H1 (cell line): Measurements from ENCODE around the gene COL4A1. TPM values are rescaled to one million over a fixed set of nuclear protein-coding genes. Genes with fewer than 3 reads are reported as not detected.

Experiments used
- CTCF ChIA-PET: fragments of 300-600 bp; sonication (Branson Sonifier 250); formaldehyde crosslinking; loops from one replicate; lab custom pipeline; 2021; ENCODE audit not compliant: partially characterized antibody; lab: Charles Lee
- POLR2A ChIA-PET: fragments of 300-600 bp; sonication (Branson Sonifier 250); formaldehyde crosslinking; loops from one replicate; lab custom pipeline; 2021; ENCODE audit warnings: inconsistent platforms; ENCODE audit not compliant: partially characterized antibody; lab: Charles Lee
- DNase-seq, 2 experiments: peaks; one replicate each; pipeline versions ENCODE4 v3.0.0 to v3.0.0-alpha.2; 2010 to 2022; ENCODE audit warnings: low spot score in 2 of 2, low read depth in 1 of 2, mixed read lengths in 1 of 2
- FAIRE-seq: peaks from 2 replicates; lab custom pipeline; 2011; peaks lifted over from hg19 to GRCh38; lab: Jason Lieb, UNC
- H2AFZ ChIP-seq: 2 replicates; pipeline ENCODE4 v1.8.1; 2012; ENCODE audit warnings: low read length, inconsistent platforms
- H2AK5ac ChIP-seq: 2 replicates; pipeline ENCODE4 v1.6.1; 2013; ENCODE audit warnings: low read depth, low read length
- H2BK120ac ChIP-seq: replicated peaks from 2 replicates; pipeline ENCODE3; 2013; ENCODE audit warnings: low read depth, low read length, inconsistent platforms
- H2BK12ac ChIP-seq: 2 replicates; pipeline ENCODE4 v1.6.1; 2013; ENCODE audit warnings: low read depth, low read length
- H2BK15ac ChIP-seq: 2 replicates; pipeline ENCODE4 v1.6.1; 2013; ENCODE audit warnings: low read length
- H2BK20ac ChIP-seq: 2 replicates; pipeline ENCODE4 v1.6.1; 2013; ENCODE audit warnings: low read length
- H2BK5ac ChIP-seq: 2 replicates; pipeline ENCODE4 v1.6.1; 2013; ENCODE audit warnings: low read depth, low read length
- H3K14ac ChIP-seq: 2 replicates; pipeline ENCODE4 v1.6.1; 2013; ENCODE audit warnings: inconsistent platforms; ENCODE audit not compliant: insufficient read length
- H3K18ac ChIP-seq: 2 replicates; pipeline ENCODE4 v1.6.1; 2013; ENCODE audit warnings: low read length; ENCODE audit errors: extremely low read depth
- H3K23ac ChIP-seq: 2 replicates; pipeline ENCODE4 v1.6.1; 2013; ENCODE audit warnings: inconsistent platforms; ENCODE audit not compliant: insufficient read length
- H3K23me2 ChIP-seq: 2 replicates; pipeline ENCODE4 v1.6.1; 2013; ENCODE audit warnings: low read depth, low read length
- H3K27ac ChIP-seq: 2 replicates; pipeline ENCODE4 v1.6.1; 2011; ENCODE audit warnings: low read depth, low read length, inconsistent platforms
- H3K27me3 ChIP-seq, 4 experiments: replicated peaks in 1 of 4; 1 replicate in 1 of 4; 2 replicates in 3 of 4; pipeline versions ENCODE4 v1.6.1 to v1.8.1; 2011 to 2013; ENCODE audit warnings: low read length in 3 of 4, mild to moderate bottlenecking in 3 of 4, inconsistent platforms in 2 of 4, mixed read lengths in 2 of 4, moderate library complexity in 1 of 4; ENCODE audit not compliant: control insufficient read depth in 3 of 4, insufficient read depth in 3 of 4; ENCODE audit errors: extremely low read depth in 1 of 4
- H3K36me3 ChIP-seq, 4 experiments: 2 replicates each; pipeline versions ENCODE4 v1.6.1 to v1.8.1; 2011 to 2013; ENCODE audit warnings: mild to moderate bottlenecking in 4 of 4, low read length in 3 of 4, moderate library complexity in 2 of 4, control low read depth in 1 of 4, inconsistent platforms in 1 of 4; ENCODE audit not compliant: insufficient read depth in 4 of 4, control insufficient read depth in 2 of 4
- H3K4ac ChIP-seq: replicated peaks from 2 replicates; pipeline ENCODE3; 2013; ENCODE audit warnings: low read length, low read depth, mixed read lengths, inconsistent platforms; ENCODE audit not compliant: insufficient read length
- H3K4me1 ChIP-seq, 4 experiments: replicated peaks in 1 of 4; 1 replicate in 1 of 4; 2 replicates in 3 of 4; pipeline versions ENCODE4 v1.6.1 to v1.8.1; 2011 to 2013; ENCODE audit warnings: low read length in 3 of 4, inconsistent platforms in 2 of 4, mixed read lengths in 1 of 4; ENCODE audit not compliant: insufficient read depth in 4 of 4, control insufficient read depth in 3 of 4
- H3K4me2 ChIP-seq, 2 experiments: 2 replicates each; pipeline versions ENCODE4 v1.6.1 to v1.8.1; 2011 to 2013; ENCODE audit warnings: low read depth in 2 of 2, low read length in 2 of 2, control low read depth in 1 of 2, inconsistent platforms in 1 of 2, mild to moderate bottlenecking in 1 of 2; ENCODE audit not compliant: insufficient read depth in 1 of 2
- H3K4me3 ChIP-seq, 4 experiments: fragments of 200-600, 300-600 bp in 1 of 4; sonication (generic), shearing (Covaris generic), sonication (Bioruptor Twin) in 1 of 4; 2 replicates each; pipeline versions ENCODE4 v1.5.1 to v1.8.1; 2011 to 2016; ENCODE audit warnings: low read length in 4 of 4, low read depth in 3 of 4, control low read depth in 2 of 4, inconsistent platforms in 2 of 4, mild to moderate bottlenecking in 2 of 4, mixed read lengths in 1 of 4, moderate library complexity in 1 of 4; ENCODE audit not compliant: insufficient read depth in 2 of 4; ENCODE audit errors: extremely low read depth in 1 of 4
- H3K56ac ChIP-seq: replicated peaks from 2 replicates; pipeline ENCODE3; 2013; ENCODE audit warnings: low read depth, mild to moderate bottlenecking, mixed read lengths, low read length, inconsistent platforms; ENCODE audit not compliant: insufficient read length
- H3K79me1 ChIP-seq: 2 replicates; pipeline ENCODE4 v1.6.1; 2013; ENCODE audit warnings: low read depth, low read length, control low read depth
- H3K79me2 ChIP-seq, 2 experiments: 2 replicates each; pipeline versions ENCODE4 v1.6.1 to v1.8.1; 2012 to 2013; ENCODE audit warnings: low read length in 2 of 2, mild to moderate bottlenecking in 2 of 2, inconsistent platforms in 1 of 2; ENCODE audit not compliant: insufficient read depth in 2 of 2, control insufficient read depth in 1 of 2
- H3K9ac ChIP-seq, 4 experiments: replicated peaks in 1 of 4; 1 replicate in 1 of 4; 2 replicates in 3 of 4; pipeline versions ENCODE4 v1.6.1 to v1.8.1; 2011 to 2013; ENCODE audit warnings: low read depth in 3 of 4, low read length in 3 of 4, control low read depth in 2 of 4, mild to moderate bottlenecking in 2 of 4, moderate library complexity in 2 of 4, inconsistent platforms in 1 of 4; ENCODE audit errors: extremely low read depth in 1 of 4
- H3K9me3 ChIP-seq, 2 experiments: 2 replicates each; pipeline versions ENCODE4 v1.6.1 to v1.8.1; 2012 to 2013; ENCODE audit warnings: mild to moderate bottlenecking in 2 of 2, moderate library complexity in 2 of 2, control low read depth in 1 of 2, inconsistent platforms in 1 of 2, low read depth in 1 of 2, low read length in 1 of 2, mixed read lengths in 1 of 2; ENCODE audit not compliant: insufficient read depth in 2 of 2
- H4K20me1 ChIP-seq, 2 experiments: replicated peaks in 1 of 2; 2 replicates each; pipeline versions ENCODE3 to v1.8.1; 2011 to 2013; ENCODE audit warnings: inconsistent platforms in 2 of 2, low read length in 2 of 2, mild to moderate bottlenecking in 1 of 2; ENCODE audit not compliant: insufficient read depth in 2 of 2, control insufficient read depth in 1 of 2
- H4K5ac ChIP-seq: 2 replicates; pipeline ENCODE4 v1.6.1; 2013; ENCODE audit warnings: low read length, low read depth, mixed read lengths, inconsistent platforms; ENCODE audit not compliant: insufficient read length
- H4K8ac ChIP-seq: 2 replicates; pipeline ENCODE4 v1.8.0; 2013; ENCODE audit warnings: mild to moderate bottlenecking, moderate library complexity, low read length, inconsistent platforms; ENCODE audit not compliant: insufficient read depth; ENCODE audit errors: extremely low read depth
- H4K91ac ChIP-seq: replicated peaks from 2 replicates; pipeline ENCODE3; 2013; ENCODE audit warnings: low read length, mixed read lengths, inconsistent platforms; ENCODE audit not compliant: insufficient read length
- ASH2L ChIP-seq: fragments of 200-600, 300-600 bp; sonication (generic); IDR thresholded peaks from one replicate; pipeline ENCODE4 v1.7.1; 2017; ENCODE audit warnings: low read length
- BRCA1 ChIP-seq: IDR thresholded peaks from 2 replicates; pipeline ENCODE4 v1.6.1; 2012; ENCODE audit warnings: low read depth, low read length, improper control_type of control experiment
- CEBPB ChIP-seq: IDR thresholded peaks from 2 replicates; pipeline ENCODE4 v1.6.1; 2012; ENCODE audit warnings: low read depth, low read length
- CTBP2 ChIP-seq: IDR thresholded peaks from 2 replicates; pipeline ENCODE4 v1.7.0; 2011; ENCODE audit warnings: borderline replicate concordance, mild to moderate bottlenecking, moderate library complexity, mixed read lengths, low read length; ENCODE audit not compliant: insufficient read depth, insufficient read length
- EP300 ChIP-seq, 2 experiments: IDR thresholded peaks; 1 replicate in 1 of 2; 2 replicates in 1 of 2; pipeline ENCODE4 v1.6.1; 2011 to 2012; ENCODE audit warnings: low read depth in 2 of 2, low read length in 2 of 2, mild to moderate bottlenecking in 2 of 2, borderline replicate concordance in 1 of 2, inconsistent platforms in 1 of 2, moderate library complexity in 1 of 2
- KDM4A ChIP-seq: IDR thresholded peaks from one replicate; pipeline ENCODE4 v1.7.1; 2012; ENCODE audit warnings: low read depth, mild to moderate bottlenecking, moderate library complexity, low read length, inconsistent platforms; ENCODE audit not compliant: severe bottlenecking
- RNF2 ChIP-seq: fragments of 200-900, 300-1000 bp; sonication (generic); IDR thresholded peaks from 2 replicates; pipeline ENCODE4 v1.7.1; 2016; ENCODE audit warnings: borderline replicate concordance, low read depth, mild to moderate bottlenecking, antibody characterized with exemption, low read length; ENCODE audit not compliant: poor library complexity, severe bottlenecking; ENCODE audit errors: missing control alignments
- RXRA ChIP-seq: IDR thresholded peaks from 2 replicates; pipeline ENCODE4 v1.6.1; 2011; ENCODE audit warnings: low read depth, mild to moderate bottlenecking, low read length, moderate library complexity; ENCODE audit not compliant: insufficient read depth
- TEAD4 ChIP-seq: IDR thresholded peaks from 2 replicates; pipeline ENCODE4 v1.6.1; 2012; ENCODE audit warnings: low read depth, low read length, inconsistent platforms, mixed read lengths
- WGBS, 2 experiments: shearing (Covaris generic) in 1 of 2; methylation state at CpG; one replicate each; pipeline versions ENCODE4 v1.1.6 to v1.1.7; 2013 to 2015; ENCODE audit warnings: low lambda C conversion rate in 2 of 2, mixed read lengths in 2 of 2, inconsistent platforms in 1 of 2, low coverage in 1 of 2, missing lambda C conversion rate in 1 of 2; ENCODE audit not compliant: insufficient replicate concordance in 2 of 2, insufficient coverage in 1 of 2, insufficient read length in 1 of 2; ENCODE audit errors: extremely low coverage in 1 of 2, missing lambda C conversion rate in 1 of 2; 5-methylcytosine and 5-hydroxymethylcytosine counted together
- polyA plus RNA-seq, 7 experiments: library from polyadenylated mRNA; depleted of rRNA in 3 of 7; stranded (reverse) in 5 of 7; unstranded in 2 of 7; fragments of >200 nt in 5 of 7; fragments of 200-250 nt in 2 of 7; gene quantifications; 1 replicate in 5 of 7; 2 replicates in 1 of 7; 4 replicates in 1 of 7; pipeline versions ENCODE4 v1.2.1 to v1.2.3, GENCODE V29; 2011 to 2013; ENCODE audit warnings: missing spikeins in 2 of 7, mixed read lengths in 2 of 7
- total RNA-seq: library from RNA; stranded (reverse); fragmentation: NEBNext Ultra II Directional; extraction: Animal tissue kit (Norgen Biotek cat#: 25700); gene quantifications from 2 replicates; pipeline ENCODE4 v1.2.1, GENCODE V29; 2021

COL4A1 gene
- total and polyA plus RNA-seq, 2 of the 8 experiments (the other 6 are each of a cell fraction or from before 2014, with no cell fraction given): 30.7 to 82.0 TPM

DNA sequence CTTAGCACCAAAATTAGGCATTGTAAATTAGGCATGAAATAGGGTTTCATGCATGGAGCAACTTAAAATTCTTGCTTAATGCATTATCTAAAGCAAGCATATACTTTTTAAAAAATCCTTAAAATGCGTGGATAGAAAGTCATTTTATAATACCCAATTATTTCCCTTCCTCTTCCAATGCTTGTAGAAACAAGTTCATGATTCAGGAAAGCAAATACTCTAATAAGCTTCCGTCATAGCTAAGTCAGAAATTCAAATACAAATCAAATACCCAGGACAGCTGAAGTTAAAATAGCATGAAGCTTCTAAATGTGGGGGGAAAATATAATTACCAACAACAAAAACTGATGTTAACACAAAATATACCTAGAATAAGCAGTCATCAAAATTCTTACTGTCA lies 89.1 kb downstream of the COL4A1 start:
- no peaks in the 10 kb centered on the region; a peak in 1 of 4 replicates for H3K79me2 ChIP-seq
- H3K9ac ChIP-seq: no peak overlapping the region
- DNase-seq (no peak), FAIRE-seq (no peak)
- no peaks in the 10 kb centered on the region for H3K9me3 ChIP-seq
- H3K27ac ChIP-seq: no peak overlapping the region
- H3K36me3 ChIP-seq: no peaks in the 10 kb centered on the region
- no peak overlapping the region for H2BK20ac ChIP-seq
- no peak overlapping the region for H2AFZ ChIP-seq
- H2BK12ac ChIP-seq: no peak overlapping the region
- no peak overlapping the region for H4K5ac ChIP-seq
- no peak overlapping the region for H3K18ac ChIP-seq
- peaks cover 2 to 3% of the 10 kb centered on the region in 2 experiments for H4K20me1 ChIP-seq
- no peak overlapping the region for H3K4me2 ChIP-seq
- CTCF ChIA-PET: interaction anchor here (0.9 to 1.3 kb wide), 4 partner anchors 50 to 238 kb away, joined by 3 read pairs; no protein-coding TSS in a partner anchor
- H4K91ac ChIP-seq: no peak overlapping the region
- 0 out of 2 replicates have a peak, but pooled peaks cover 2% of the 10 kb centered on the region for H3K79me1 ChIP-seq
- H2BK15ac ChIP-seq: no peak overlapping the region
- peaks cover 0 to 2% (median under 1%) of the 10 kb centered on the region in 4 experiments; a peak in 1 of 7 replicates for H3K4me1 ChIP-seq
- H2AK5ac ChIP-seq: no peak overlapping the region
- POLR2A ChIA-PET: interaction anchor here (0.7 to 0.9 kb wide), 2 partner anchors 81 to 403 kb away, joined by 3 read pairs; no protein-coding TSS in a partner anchor
- no peaks in the 10 kb centered on the region for H3K23me2 ChIP-seq
- H3K56ac ChIP-seq: no peak overlapping the region
- H2BK5ac ChIP-seq: no peak overlapping the region
- H3K14ac ChIP-seq: no peak overlapping the region
- no peaks in the 10 kb centered on the region for H3K27me3 ChIP-seq
- H3K4me3 ChIP-seq: no peak overlapping the region
- 97% methylated on average over 2 of the region's 2 CpGs; no CpG with 5 or more reads in 1 of the 2 experiments for WGBS, 2 experiments
- H4K8ac ChIP-seq: no peak overlapping the region
- H2BK120ac ChIP-seq: no peak overlapping the region
- H3K23ac ChIP-seq: no peak overlapping the region
- no peak overlapping the region for H3K4ac ChIP-seq
- TF ChIP-seq BRCA1: no peak
- no peak for TF ChIP-seq TEAD4
- TF ChIP-seq CEBPB: no peak
- TF ChIP-seq RNF2: no peak
- TF ChIP-seq CTBP2: no peak
- TF ChIP-seq ASH2L: no peak
- no peak for TF ChIP-seq KDM4A
- no peak for TF ChIP-seq RXRA
- no peak for TF ChIP-seq EP300 (IDR thresholded peaks at IDR 0.05; ENCODE audit: borderline replicate concordance in 1 of 2, low read depth in 2 of 2, low read length in 2 of 2)
